D721Med (cell line): ENCODE measurements around the gene GDF11.

ENCODE experiments used
- DNase-seq: peaks from one replicate; pipeline ENCODE4 v3.0.0; 2011; ENCODE audit warnings: low spot score; ENCODE audit not compliant: insufficient read length
- FAIRE-seq: peaks from 2 replicates; lab custom pipeline; 2011; peaks lifted over from hg19 to GRCh38; lab: Jason Lieb, UNC
- TF ChIP-seq, protein P1 (sequence below): IDR thresholded peaks from 2 replicates; pipeline ENCODE4 v1.5.1; 2012; ENCODE audit warnings: mild to moderate bottlenecking, control low read depth; ENCODE audit not compliant: insufficient read depth; ENCODE audit errors: missing control alignments

The GDF11 gene

DNA sequence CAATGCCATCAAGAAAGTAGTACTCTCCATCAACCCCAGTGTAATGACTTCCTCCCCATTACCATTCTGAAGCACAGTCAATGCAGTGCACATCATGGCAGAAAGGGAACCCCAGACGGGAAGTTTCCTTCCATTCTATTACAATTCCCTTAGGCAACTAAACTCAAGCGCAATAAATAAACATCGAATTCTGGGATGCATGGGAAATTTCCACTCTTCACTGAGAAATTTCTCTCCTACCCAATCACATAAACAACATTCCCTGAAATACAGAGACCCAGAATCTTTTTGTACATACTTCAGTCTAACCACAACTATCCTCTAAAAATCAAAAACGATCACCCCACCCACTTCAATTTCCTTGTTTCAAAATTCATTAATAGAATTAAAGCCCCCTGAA is 54.6 kb downstream of the GDF11 start:
- no peak for FAIRE-seq
- TF ChIP-seq, protein P1, sequence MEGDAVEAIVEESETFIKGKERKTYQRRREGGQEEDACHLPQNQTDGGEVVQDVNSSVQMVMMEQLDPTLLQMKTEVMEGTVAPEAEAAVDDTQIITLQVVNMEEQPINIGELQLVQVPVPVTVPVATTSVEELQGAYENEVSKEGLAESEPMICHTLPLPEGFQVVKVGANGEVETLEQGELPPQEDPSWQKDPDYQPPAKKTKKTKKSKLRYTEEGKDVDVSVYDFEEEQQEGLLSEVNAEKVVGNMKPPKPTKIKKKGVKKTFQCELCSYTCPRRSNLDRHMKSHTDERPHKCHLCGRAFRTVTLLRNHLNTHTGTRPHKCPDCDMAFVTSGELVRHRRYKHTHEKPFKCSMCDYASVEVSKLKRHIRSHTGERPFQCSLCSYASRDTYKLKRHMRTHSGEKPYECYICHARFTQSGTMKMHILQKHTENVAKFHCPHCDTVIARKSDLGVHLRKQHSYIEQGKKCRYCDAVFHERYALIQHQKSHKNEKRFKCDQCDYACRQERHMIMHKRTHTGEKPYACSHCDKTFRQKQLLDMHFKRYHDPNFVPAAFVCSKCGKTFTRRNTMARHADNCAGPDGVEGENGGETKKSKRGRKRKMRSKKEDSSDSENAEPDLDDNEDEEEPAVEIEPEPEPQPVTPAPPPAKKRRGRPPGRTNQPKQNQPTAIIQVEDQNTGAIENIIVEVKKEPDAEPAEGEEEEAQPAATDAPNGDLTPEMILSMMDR = no peak
- no peak for DNase-seq
